ENCODE results near the gene PPARG.
"Not testable (repeated sequence)": the region's sequence is repeated elsewhere in the genome, so short reads cannot be mapped to it uniquely, and the experiment has no call there.

Gene PPARG

GRCh38 chr3:12383218-12383617 is 94.3 kb downstream of the PPARG start:
- Mint-ChIP-seq H3K4me3 (no peak overlapping the region), H3K4me1 (ENCODE audit: low read depth) (peaks cover 3% of the 10 kb centered on the region), H3K9me3 (no peaks in the 10 kb centered on the region), H3K36me3 (ENCODE audit: low read depth) (no peaks in the 10 kb centered on the region), H3K27me3 (ENCODE audit: low read depth) (peaks cover 24% of the 10 kb centered on the region), H3K27ac (no peak overlapping the region)

GRCh38 chr3:12384451-12385233 is 95.8 kb downstream of the PPARG start:
- Mint-ChIP-seq H3K27ac (no peak overlapping the region), H3K27me3 (ENCODE audit: low read depth) (peaks cover 32% of the 10 kb centered on the region), H3K4me1 (ENCODE audit: low read depth) (peaks cover 4% of the 10 kb centered on the region)

GRCh38 chr3:12386514-12387291 is 97.8 kb downstream of the PPARG start:
- peaks cover 40% of the 10 kb centered on the region for H3K27me3 Mint-ChIP-seq (ENCODE audit: low read depth)
- not testable (repeated sequence) for H3K4me3 Mint-ChIP-seq; H3K27ac Mint-ChIP-seq; H3K36me3 Mint-ChIP-seq (ENCODE audit: low read depth); H3K4me1 Mint-ChIP-seq (ENCODE audit: low read depth); H3K9me3 Mint-ChIP-seq

More at GRCh38 chr3:12384451-12385233, 95.8 kb downstream of the PPARG start:
- H3K9me3 Mint-ChIP-seq, result no peaks in the 10 kb centered on the region
- H3K36me3 Mint-ChIP-seq (ENCODE audit: low read depth), result no peaks in the 10 kb centered on the region
- H3K4me3 Mint-ChIP-seq, result no peak overlapping the region

DNA sequence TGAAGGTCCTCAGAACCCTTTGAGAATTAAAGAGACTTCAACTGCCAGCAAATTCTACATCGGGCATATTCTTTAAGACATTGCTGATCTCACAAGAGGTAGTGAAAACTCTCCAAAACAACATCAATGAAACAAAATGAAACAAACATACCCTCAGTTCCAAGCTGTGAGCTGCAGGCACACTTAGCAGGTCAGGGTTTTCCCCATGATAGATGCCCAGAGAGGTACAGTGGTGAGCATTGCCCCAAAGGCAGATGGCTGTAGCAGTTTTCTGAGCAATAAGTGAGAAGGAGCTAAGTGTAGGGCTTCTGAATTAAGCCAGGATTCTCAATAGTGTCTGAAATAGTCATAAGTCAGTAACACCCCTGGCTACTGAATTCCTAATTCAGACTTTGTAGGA is 99.3 kb downstream of the PPARG start:
- no peak overlapping the region for H3K27ac Mint-ChIP-seq
- peaks cover 2% of the 10 kb centered on the region for H3K4me1 Mint-ChIP-seq (ENCODE audit: low read depth)
- H3K4me3 Mint-ChIP-seq, result no peak overlapping the region
- H3K36me3 Mint-ChIP-seq (ENCODE audit: low read depth), result no peaks in the 10 kb centered on the region
- no peaks in the 10 kb centered on the region for H3K9me3 Mint-ChIP-seq
- peaks cover 40% of the 10 kb centered on the region for H3K27me3 Mint-ChIP-seq (ENCODE audit: low read depth)

DNA sequence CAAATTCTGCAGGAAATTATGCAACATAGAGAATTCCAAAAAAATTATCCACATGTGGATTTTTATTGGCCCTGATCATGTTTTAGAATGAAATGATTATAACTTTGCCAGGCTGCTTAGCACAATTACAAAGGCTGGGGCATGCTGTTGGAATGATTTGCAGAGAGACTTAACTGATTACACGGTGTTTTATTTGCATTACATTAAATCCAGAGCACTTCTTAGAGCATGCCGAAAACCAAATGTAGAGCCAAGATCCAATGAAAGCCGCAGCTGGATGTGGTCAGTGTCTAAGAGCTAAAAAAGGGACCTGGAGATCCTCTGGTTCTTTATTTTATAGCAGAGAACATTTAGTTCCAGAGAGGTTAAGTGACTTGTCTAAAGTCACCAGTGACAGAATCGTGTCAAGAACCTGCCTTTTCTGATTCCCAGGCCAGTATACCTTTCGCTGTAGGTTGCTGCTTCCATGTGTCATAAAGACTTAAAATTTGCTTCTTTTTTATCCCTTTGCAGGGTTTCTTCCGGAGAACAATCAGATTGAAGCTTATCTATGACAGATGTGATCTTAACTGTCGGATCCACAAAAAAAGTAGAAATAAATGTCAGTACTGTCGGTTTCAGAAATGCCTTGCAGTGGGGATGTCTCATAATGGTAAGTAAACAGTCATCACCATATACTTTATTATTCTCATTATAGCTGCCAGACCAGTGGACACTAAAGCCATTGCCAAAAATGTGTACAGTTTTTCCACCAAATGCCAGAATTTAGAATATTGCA is 103.4 kb downstream of the PPARG start:
- no peak overlapping the region for H3K4me3 Mint-ChIP-seq
- no peaks in the 10 kb centered on the region for H3K9me3 Mint-ChIP-seq
- H3K4me1 Mint-ChIP-seq (ENCODE audit: low read depth), result peaks cover 14% of the 10 kb centered on the region
- H3K36me3 Mint-ChIP-seq (ENCODE audit: low read depth), result no peaks in the 10 kb centered on the region
- peaks cover 18% of the 10 kb centered on the region for H3K27me3 Mint-ChIP-seq (ENCODE audit: low read depth)
- no peak overlapping the region for H3K27ac Mint-ChIP-seq

- Mint-ChIP-seq H3K27ac (no peak overlapping the region), H3K4me1 (ENCODE audit: low read depth) (peaks cover 12% of the 10 kb centered on the region), H3K9me3 (no peaks in the 10 kb centered on the region), H3K36me3 (ENCODE audit: low read depth) (no peaks in the 10 kb centered on the region), H3K27me3 (ENCODE audit: low read depth) (peaks cover 28% of the 10 kb centered on the region), H3K4me3 (no peak overlapping the region)
These were observed 105.0 kb downstream of the PPARG start for GRCh38 chr3:12393894-12394293.

DNA sequence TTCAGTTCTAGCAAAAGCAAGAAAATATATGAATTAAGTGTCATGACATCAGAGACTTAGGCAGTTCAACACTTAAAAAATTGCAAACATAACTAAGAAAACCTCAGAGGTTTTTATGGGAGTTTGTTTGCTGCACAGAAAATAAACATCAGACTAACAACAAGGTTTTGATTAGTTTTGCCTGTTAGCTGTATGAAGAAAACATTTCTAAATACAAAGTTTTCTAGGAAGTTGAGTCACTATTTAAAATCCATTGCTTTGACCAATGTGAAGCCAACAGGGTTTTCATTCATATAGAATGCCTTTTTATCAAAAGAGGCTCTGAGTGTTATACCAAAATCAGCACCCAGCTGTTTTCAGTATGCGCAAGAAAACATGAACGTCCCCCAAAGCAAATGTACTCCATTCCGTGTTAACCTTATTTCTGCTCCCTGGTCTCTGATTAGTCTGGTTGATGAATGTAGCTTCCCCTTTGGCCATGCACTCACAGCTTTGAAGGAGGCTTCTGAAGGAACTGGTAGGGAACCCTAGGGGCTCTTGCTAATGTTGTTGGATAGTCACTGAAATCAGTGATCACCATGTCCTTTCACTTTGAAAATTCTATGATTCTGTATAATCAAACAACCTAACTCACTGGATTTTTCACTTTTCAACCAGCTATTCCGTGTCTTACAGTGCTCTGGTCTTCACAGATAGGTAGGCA is 105.8 kb downstream of the PPARG start:
- Mint-ChIP-seq H3K27me3 (ENCODE audit: low read depth) (peaks cover 26% of the 10 kb centered on the region), H3K27ac (no peak overlapping the region), H3K9me3 (no peaks in the 10 kb centered on the region), H3K4me1 (ENCODE audit: low read depth) (peaks cover 12% of the 10 kb centered on the region), H3K36me3 (ENCODE audit: low read depth) (no peaks in the 10 kb centered on the region), H3K4me3 (no peak overlapping the region)

GRCh38 chr3:12395349-12396012 is 106.6 kb downstream of the PPARG start:
- H3K36me3 Mint-ChIP-seq (ENCODE audit: low read depth), result no peaks in the 10 kb centered on the region
- H3K27me3 Mint-ChIP-seq (ENCODE audit: low read depth), result peaks cover 27% of the 10 kb centered on the region
- peak overlapping the region; percentile 67 for H3K27ac Mint-ChIP-seq
- peaks cover 12% of the 10 kb centered on the region for H3K4me1 Mint-ChIP-seq (ENCODE audit: low read depth)
- peak overlapping the region; percentile 52 for H3K4me3 Mint-ChIP-seq
- no peaks in the 10 kb centered on the region for H3K9me3 Mint-ChIP-seq

DNA sequence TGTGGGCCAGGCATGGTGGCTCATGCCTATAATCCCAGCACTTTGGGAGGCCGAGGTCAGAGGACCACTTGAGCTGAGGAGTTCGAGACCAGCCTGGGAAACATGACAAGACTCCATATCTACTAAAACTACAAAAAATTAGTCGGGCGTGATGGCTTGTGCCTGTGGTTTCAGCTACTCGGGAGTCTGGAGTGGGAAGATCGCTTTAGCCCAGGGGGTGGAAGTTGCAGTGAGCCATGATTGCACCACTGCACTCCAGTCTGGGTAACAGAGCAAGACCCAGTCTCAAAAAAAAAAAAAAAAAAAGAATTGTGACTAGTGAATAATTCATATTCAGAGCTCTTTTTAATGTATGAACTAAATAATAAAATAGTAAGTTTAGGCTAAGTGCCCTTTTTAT is 107.6 kb downstream of the PPARG start:
- no peaks in the 10 kb centered on the region for H3K9me3 Mint-ChIP-seq
- no peak overlapping the region for H3K27ac Mint-ChIP-seq

DNA sequence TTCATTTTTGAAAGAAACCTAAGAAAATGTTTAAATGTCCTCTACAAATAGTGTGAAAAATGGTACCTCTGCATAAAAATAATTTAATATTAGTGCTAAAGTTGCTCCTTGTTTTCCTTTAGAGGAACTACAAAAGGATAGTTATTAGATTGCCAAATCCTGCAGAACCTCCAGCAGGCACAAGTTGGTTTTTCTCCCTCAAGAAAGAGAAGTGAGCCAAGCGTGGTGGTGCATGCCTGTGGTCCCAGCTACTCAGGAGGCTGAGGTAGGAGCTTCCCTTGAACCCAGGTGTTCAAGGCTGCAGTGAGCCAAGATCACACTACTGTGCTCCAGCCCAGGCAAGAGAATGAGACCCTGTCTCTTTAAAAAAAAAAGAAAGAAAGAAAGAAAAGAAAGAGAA is 110.4 kb downstream of the PPARG start:
- H3K36me3 Mint-ChIP-seq (ENCODE audit: low read depth), result no peaks in the 10 kb centered on the region
- no peak overlapping the region for H3K27ac Mint-ChIP-seq
- H3K4me1 Mint-ChIP-seq (ENCODE audit: low read depth), result peaks cover 12% of the 10 kb centered on the region
- H3K9me3 Mint-ChIP-seq, result no peaks in the 10 kb centered on the region
- H3K27me3 Mint-ChIP-seq (ENCODE audit: low read depth), result peaks cover 38% of the 10 kb centered on the region
- H3K4me3 Mint-ChIP-seq, result no peak overlapping the region

More for the DNA sequence above, 107.6 kb downstream of the PPARG start:
- Mint-ChIP-seq H3K27me3 (ENCODE audit: low read depth) (peaks cover 29% of the 10 kb centered on the region), H3K4me3 (no peak overlapping the region), H3K36me3 (ENCODE audit: low read depth) (no peaks in the 10 kb centered on the region), H3K4me1 (ENCODE audit: low read depth) (peaks cover 12% of the 10 kb centered on the region)

DNA sequence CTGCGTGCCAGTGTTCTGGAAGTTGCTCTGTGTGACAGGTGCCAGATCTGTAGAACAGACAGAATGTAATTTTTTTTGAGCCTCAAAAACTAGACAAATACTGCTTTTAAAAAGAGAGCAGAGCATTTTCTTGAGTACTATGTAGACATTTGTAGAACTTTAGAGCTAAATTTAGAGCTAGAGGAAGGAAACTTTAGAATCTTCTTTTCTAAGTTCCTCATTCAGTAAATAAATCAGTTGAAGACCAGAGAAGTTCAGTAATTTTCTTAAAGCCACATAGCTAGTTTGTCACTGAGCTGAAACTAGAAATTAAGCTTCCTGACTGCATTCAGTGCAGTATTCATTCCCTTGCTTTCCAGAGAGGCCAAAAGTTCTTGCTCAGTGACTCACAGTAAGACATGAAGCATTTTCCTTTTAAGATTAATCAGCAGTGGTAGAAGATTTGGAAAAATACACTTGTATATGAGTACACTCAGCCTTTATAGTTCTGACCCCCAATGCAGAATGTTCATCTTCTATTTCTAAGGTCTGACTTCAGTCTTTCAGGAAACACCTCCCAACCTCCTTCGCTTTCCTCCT is 111.8 kb downstream of the PPARG start:
- peaks cover 40% of the 10 kb centered on the region for H3K27me3 Mint-ChIP-seq (ENCODE audit: low read depth)
- H3K4me3 Mint-ChIP-seq, result no peak overlapping the region
- H3K4me1 Mint-ChIP-seq (ENCODE audit: low read depth), result peaks cover 1% of the 10 kb centered on the region
- H3K9me3 Mint-ChIP-seq, result no peaks in the 10 kb centered on the region
- no peak overlapping the region for H3K27ac Mint-ChIP-seq
- no peaks in the 10 kb centered on the region for H3K36me3 Mint-ChIP-seq (ENCODE audit: low read depth)

DNA sequence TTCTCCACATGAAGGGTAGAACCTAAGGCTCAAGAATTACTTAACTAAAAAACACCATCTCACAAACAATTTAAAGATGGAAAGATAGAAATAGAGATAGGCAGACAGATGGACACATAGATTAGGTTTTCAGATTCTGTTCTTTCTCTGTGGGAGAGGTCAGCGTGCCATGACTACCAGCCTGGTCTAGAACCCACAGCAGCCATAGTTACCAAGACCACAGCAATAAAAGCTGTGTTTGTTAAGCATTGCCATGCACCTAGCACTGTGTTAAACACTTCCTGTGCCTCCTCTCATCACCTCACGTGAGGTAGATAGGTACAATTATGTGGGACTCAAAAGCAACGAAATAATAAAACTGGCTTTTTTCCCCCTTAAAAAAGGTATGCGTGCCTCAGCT is 112.3 kb downstream of the PPARG start:
- Mint-ChIP-seq H3K9me3 (no peaks in the 10 kb centered on the region), H3K27ac (no peak overlapping the region), H3K4me3 (no peak overlapping the region), H3K27me3 (ENCODE audit: low read depth) (peaks cover 40% of the 10 kb centered on the region), H3K4me1 (ENCODE audit: low read depth) (no peaks in the 10 kb centered on the region), H3K36me3 (ENCODE audit: low read depth) (no peaks in the 10 kb centered on the region)

- no peaks in the 10 kb centered on the region for H3K4me1 Mint-ChIP-seq (ENCODE audit: low read depth)
- H3K9me3 Mint-ChIP-seq, result no peaks in the 10 kb centered on the region
- no peak overlapping the region for H3K4me3 Mint-ChIP-seq
- H3K36me3 Mint-ChIP-seq (ENCODE audit: low read depth), result no peaks in the 10 kb centered on the region
- peaks cover 18% of the 10 kb centered on the region for H3K27me3 Mint-ChIP-seq (ENCODE audit: low read depth)
- H3K27ac Mint-ChIP-seq, result no peak overlapping the region
These were observed 116.8 kb downstream of the PPARG start for GRCh38 chr3:12405432-12406272.

All from T-helper 1 cell treated with Interleukin-12 subunit alpha and Interleukin-12 subunit beta and Interleukin-4 antibody, amounts not matched to agents 30 μg/mL and 1 μg/mL, for 36 hours (primary cell).